Mononuclear cell (primary cell): ENCODE measurements around the gene THAP4. TPM values are rescaled to one million over a fixed set of nuclear protein-coding genes. Genes with fewer than 3 reads are reported as not detected.
"Not testable (repeated sequence)": the region's sequence is repeated elsewhere in the genome, so short reads cannot be mapped to it uniquely, and the experiment has no call there.

Source experiments
- H3K27me3 ChIP-seq: 2 replicates; pipeline ENCODE4 v1.6.0; 2011; ENCODE audit warnings: low read length, control low read depth; ENCODE audit not compliant: insufficient read depth
- H3K4me1 ChIP-seq: 2 replicates; pipeline ENCODE4 v1.5.1; 2011; ENCODE audit warnings: mild to moderate bottlenecking, low read length, control low read depth; ENCODE audit not compliant: insufficient read depth
- H3K4me3 ChIP-seq: 2 replicates; pipeline ENCODE4 v1.5.1; 2011; ENCODE audit warnings: mild to moderate bottlenecking, low read length, moderate library complexity
- H3K9me3 ChIP-seq: 2 replicates; pipeline ENCODE4 v1.5.1; 2011; ENCODE audit warnings: low read depth, mild to moderate bottlenecking, control low read depth, low read length
- total RNA-seq: library from RNA; depleted of rRNA; stranded (reverse); fragments of >200 nt; gene quantifications from one replicate; pipeline ENCODE4 v1.2.3, GENCODE V29; 2012

Gene THAP4
- total RNA-seq, 1 donor, result 27.0 TPM

GRCh38 chr2:241671457-241672240, 34.7 kb upstream of the THAP4 start:
- Histone ChIP-seq H3K4me3 (no peak overlapping the region), H3K27me3 (no peaks in the 10 kb centered on the region), H3K9me3 (no peaks in the 10 kb centered on the region), H3K4me1 (no peaks in the 10 kb centered on the region)

DNA sequence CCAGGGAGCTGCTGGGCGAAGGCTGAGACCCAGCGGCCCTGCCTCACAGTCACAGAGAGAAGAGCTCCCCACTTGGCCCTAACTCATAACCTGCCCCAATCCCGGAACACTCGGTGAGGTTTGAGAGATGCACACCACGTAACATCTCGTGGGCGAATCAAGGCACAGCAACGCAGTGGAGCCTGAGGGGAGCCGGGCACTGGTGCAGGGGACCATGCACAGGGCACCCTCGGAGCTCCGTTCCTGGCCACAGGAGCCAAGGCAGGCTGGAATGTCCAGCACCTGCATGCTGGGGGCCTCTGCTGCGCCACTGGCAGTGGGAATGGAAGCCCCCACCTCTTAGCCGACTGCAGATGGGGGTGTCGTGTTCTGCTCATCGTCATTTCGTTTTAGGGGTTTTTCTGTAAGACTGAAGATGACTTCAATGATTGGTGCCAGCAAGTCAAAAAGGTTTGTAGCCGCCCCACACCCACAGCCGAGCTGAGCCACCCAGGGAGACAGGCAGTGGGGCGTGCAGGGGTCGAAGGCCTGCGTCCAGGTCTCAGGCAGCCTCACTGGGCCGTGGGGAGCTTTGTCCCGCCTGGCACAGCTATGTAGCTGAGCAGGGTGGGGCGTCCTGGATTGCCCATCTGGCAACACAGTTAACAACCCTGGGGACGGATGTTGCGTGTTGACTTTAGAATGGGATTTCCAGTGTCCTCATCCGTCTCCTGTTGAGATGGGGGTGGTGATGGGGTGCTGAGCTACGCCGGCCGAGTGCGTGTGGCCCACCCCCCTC, 33.6 kb upstream of the THAP4 start:
- Histone ChIP-seq H3K27me3 (no peaks in the 10 kb centered on the region), H3K4me3 (no peak overlapping the region), H3K4me1 (no peaks in the 10 kb centered on the region), H3K9me3 (no peaks in the 10 kb centered on the region)

- no peaks in the 10 kb centered on the region for H3K4me1 ChIP-seq
- no peak overlapping the region for H3K4me3 ChIP-seq
- H3K9me3 ChIP-seq, result no peaks in the 10 kb centered on the region
- H3K27me3 ChIP-seq, result no peaks in the 10 kb centered on the region
These were observed 31.9 kb upstream of the THAP4 start for GRCh38 chr2:241668839-241669238.

DNA sequence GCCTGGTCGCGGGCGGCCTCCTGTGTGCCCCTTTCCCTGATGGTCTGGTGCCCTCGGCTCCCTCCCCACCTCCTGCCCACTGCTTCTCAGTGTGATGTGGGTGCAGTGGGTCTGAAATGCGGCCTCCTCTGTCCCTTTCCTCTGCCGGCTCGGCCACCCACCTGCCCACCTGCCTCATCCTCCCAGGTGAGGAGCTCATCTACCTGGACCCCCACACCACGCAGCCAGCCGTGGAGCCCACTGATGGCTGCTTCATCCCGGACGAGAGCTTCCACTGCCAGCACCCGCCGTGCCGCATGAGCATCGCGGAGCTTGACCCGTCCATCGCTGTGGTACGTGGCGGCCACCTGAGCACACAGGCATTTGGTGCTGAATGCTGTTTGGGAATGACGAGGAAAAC, 31.4 kb upstream of the THAP4 start:
- Histone ChIP-seq H3K4me3 (no peak overlapping the region), H3K4me1 (no peaks in the 10 kb centered on the region), H3K9me3 (no peaks in the 10 kb centered on the region), H3K27me3 (no peaks in the 10 kb centered on the region)

- H3K9me3 ChIP-seq, result no peaks in the 10 kb centered on the region
- H3K4me3 ChIP-seq, result no peak overlapping the region
- no peaks in the 10 kb centered on the region for H3K4me1 ChIP-seq
- no peaks in the 10 kb centered on the region for H3K27me3 ChIP-seq
These were observed 29.9 kb upstream of the THAP4 start for GRCh38 chr2:241666627-241667400.

DNA sequence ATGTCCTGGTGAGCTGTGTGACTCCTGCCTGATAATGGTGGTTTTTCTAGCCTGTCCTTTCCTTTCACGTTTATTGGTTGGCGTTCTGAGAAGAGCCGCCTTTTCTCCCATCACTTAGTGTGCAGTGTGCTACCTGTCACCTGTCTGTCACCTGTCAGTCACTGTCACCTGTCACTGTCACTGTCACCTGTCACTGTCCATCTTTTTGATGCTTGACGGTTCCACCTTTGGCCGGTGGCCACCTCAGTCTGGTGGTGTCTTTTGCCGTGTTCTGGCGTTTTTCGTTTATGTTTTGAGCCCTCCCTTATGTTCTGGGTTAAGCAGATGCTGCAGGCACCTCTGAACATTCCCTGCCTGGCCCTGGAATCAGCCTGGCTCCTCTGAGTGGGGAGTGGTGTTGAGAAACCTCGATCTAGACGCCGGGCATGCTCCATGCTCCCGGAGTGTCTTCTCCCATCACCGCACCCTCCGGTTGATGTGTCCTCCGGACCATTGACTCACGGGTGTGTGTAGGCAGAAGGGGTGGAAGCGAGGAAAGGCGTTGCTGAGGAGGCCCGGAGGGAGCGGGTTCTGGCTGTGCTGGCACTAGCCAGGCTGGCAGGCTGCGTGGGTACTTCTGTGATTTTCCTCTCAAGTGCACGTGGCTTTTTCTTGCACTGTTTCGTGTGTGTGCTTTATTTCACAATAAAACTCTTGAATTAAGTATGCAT, 28.9 kb upstream of the THAP4 start:
- H3K4me1 ChIP-seq, result no peaks in the 10 kb centered on the region
- H3K27me3 ChIP-seq, result no peaks in the 10 kb centered on the region
- H3K4me3 ChIP-seq, result no peak overlapping the region
- H3K9me3 ChIP-seq, result no peaks in the 10 kb centered on the region

GRCh38 chr2:241662731-241663130, 25.8 kb upstream of the THAP4 start:
- H3K4me1 ChIP-seq, H3K27me3 ChIP-seq, H3K4me3 ChIP-seq: not testable (repeated sequence)

GRCh38 chr2:241660593-241661213, 23.7 kb upstream of the THAP4 start:
- H3K9me3 ChIP-seq, result no peaks in the 10 kb centered on the region
- H3K4me1 ChIP-seq, result no peaks in the 10 kb centered on the region
- no peak overlapping the region for H3K4me3 ChIP-seq
- H3K27me3 ChIP-seq, result no peaks in the 10 kb centered on the region

More at GRCh38 chr2:241662731-241663130, 25.8 kb upstream of the THAP4 start:
- H3K9me3 ChIP-seq, result not testable (repeated sequence)

GRCh38 chr2:241659150-241659739, 22.3 kb upstream of the THAP4 start:
- H3K4me3 ChIP-seq, result no peak overlapping the region
- no peaks in the 10 kb centered on the region for H3K4me1 ChIP-seq
- no peaks in the 10 kb centered on the region for H3K9me3 ChIP-seq
- H3K27me3 ChIP-seq, result no peaks in the 10 kb centered on the region

- no peak overlapping the region for H3K4me3 ChIP-seq
- no peaks in the 10 kb centered on the region for H3K27me3 ChIP-seq
- H3K9me3 ChIP-seq, result no peaks in the 10 kb centered on the region
- no peaks in the 10 kb centered on the region for H3K4me1 ChIP-seq
These were observed 21.3 kb upstream of the THAP4 start for GRCh38 chr2:241658296-241658695.

- no peak overlapping the region for H3K4me3 ChIP-seq
- H3K27me3 ChIP-seq, result no peaks in the 10 kb centered on the region
- no peaks in the 10 kb centered on the region for H3K9me3 ChIP-seq
- no peaks in the 10 kb centered on the region for H3K4me1 ChIP-seq
These were observed 20.9 kb upstream of the THAP4 start for GRCh38 chr2:241657786-241658254.

- no peaks in the 10 kb centered on the region for H3K27me3 ChIP-seq
These were observed 19.3 kb upstream of the THAP4 start for GRCh38 chr2:241656190-241656741.

GRCh38 chr2:241655516-241656189, 18.7 kb upstream of the THAP4 start:
- no peaks in the 10 kb centered on the region for H3K4me1 ChIP-seq
- no peak overlapping the region for H3K4me3 ChIP-seq
- H3K9me3 ChIP-seq, result no peaks in the 10 kb centered on the region
- no peaks in the 10 kb centered on the region for H3K27me3 ChIP-seq

More at GRCh38 chr2:241656190-241656741, 19.3 kb upstream of the THAP4 start:
- no peaks in the 10 kb centered on the region for H3K4me1 ChIP-seq
- H3K9me3 ChIP-seq, result no peaks in the 10 kb centered on the region
- H3K4me3 ChIP-seq, result no peak overlapping the region
